Measurements from ENCODE around the gene DCTN4.
"Not testable (repeated sequence)": the region's sequence is repeated elsewhere in the genome, so short reads cannot be mapped to it uniquely, and the experiment has no call there.

Gene DCTN4
- total RNA-seq = 64.1 to 76.2 (median 72.6) reads per million in 3 donors

- peak within 1 kb of the TSS; percentile 94 for H3K27ac ChIP-seq (ENCODE audit: insufficient read depth, low read length, poor library complexity, severe bottlenecking)
- DNase-seq = peak; percentile 84 to 93 (median 91)
- peaks cover 5% of the 10 kb centered on the region for H3K4me1 ChIP-seq (ENCODE audit: control insufficient read depth, insufficient read depth, low read length, poor library complexity, severe bottlenecking)
- no peaks in the 10 kb centered on the region for H3K9me3 ChIP-seq (ENCODE audit: control insufficient read depth, low read length)
- H3K36me3 ChIP-seq (ENCODE audit: control insufficient read depth, insufficient read depth, low read length) = peaks cover 17% of the 10 kb centered on the region
- peak within 1 kb of the TSS; percentile 82 for H3K4me3 ChIP-seq (ENCODE audit: insufficient read depth, low read depth, low read length, poor library complexity, severe bottlenecking)
- H3K27me3 ChIP-seq (replicated peaks; ENCODE audit: control insufficient read depth, insufficient read depth, low read length, poor library complexity, severe bottlenecking) = no peaks in the 10 kb centered on the region
Observed at GRCh38 chr5:150758531-150759333, at the start of gene DCTN4. DCTN4 (minus strand) TSS chr5:150759017; CDS start chr5:150758993, 24 bp downstream.

- Histone ChIP-seq H3K9me3 (ENCODE audit: control insufficient read depth, low read length) (no peaks in the 10 kb centered on the region), H3K27me3 (replicated peaks; ENCODE audit: control insufficient read depth, insufficient read depth, low read length, poor library complexity, severe bottlenecking) (no peaks in the 10 kb centered on the region), H3K27ac (ENCODE audit: insufficient read depth, low read length, poor library complexity, severe bottlenecking) (no peak overlapping the region), H3K4me1 (ENCODE audit: control insufficient read depth, insufficient read depth, low read length, poor library complexity, severe bottlenecking) (no peaks in the 10 kb centered on the region), H3K4me3 (ENCODE audit: insufficient read depth, low read depth, low read length, poor library complexity, severe bottlenecking) (no peak overlapping the region), H3K36me3 (ENCODE audit: control insufficient read depth, insufficient read depth, low read length) (no peaks in the 10 kb centered on the region)
- DNase-seq = no peak
Observed at GRCh38 chr5:150804388-150804787, 45.6 kb upstream of the DCTN4 start.

GRCh38 chr5:150801117-150801927, 42.5 kb upstream of the DCTN4 start:
- Histone ChIP-seq H3K27ac (ENCODE audit: insufficient read depth, low read length, poor library complexity, severe bottlenecking) (no peak overlapping the region), H3K4me1 (ENCODE audit: control insufficient read depth, insufficient read depth, low read length, poor library complexity, severe bottlenecking) (no peaks in the 10 kb centered on the region), H3K36me3 (ENCODE audit: control insufficient read depth, insufficient read depth, low read length) (no peaks in the 10 kb centered on the region), H3K4me3 (ENCODE audit: insufficient read depth, low read depth, low read length, poor library complexity, severe bottlenecking) (no peak overlapping the region), H3K9me3 (ENCODE audit: control insufficient read depth, low read length) (no peaks in the 10 kb centered on the region), H3K27me3 (replicated peaks; ENCODE audit: control insufficient read depth, insufficient read depth, low read length, poor library complexity, severe bottlenecking) (no peaks in the 10 kb centered on the region)
- no peak for DNase-seq

GRCh38 chr5:150797384-150797783, 38.6 kb upstream of the DCTN4 start:
- Histone ChIP-seq H3K9me3 (ENCODE audit: control insufficient read depth, low read length) (no peaks in the 10 kb centered on the region), H3K27ac (ENCODE audit: insufficient read depth, low read length, poor library complexity, severe bottlenecking) (no peak overlapping the region), H3K4me3 (ENCODE audit: insufficient read depth, low read depth, low read length, poor library complexity, severe bottlenecking) (no peak overlapping the region), H3K4me1 (ENCODE audit: control insufficient read depth, insufficient read depth, low read length, poor library complexity, severe bottlenecking) (no peaks in the 10 kb centered on the region), H3K27me3 (replicated peaks; ENCODE audit: control insufficient read depth, insufficient read depth, low read length, poor library complexity, severe bottlenecking) (no peaks in the 10 kb centered on the region), H3K36me3 (ENCODE audit: control insufficient read depth, insufficient read depth, low read length) (no peaks in the 10 kb centered on the region)
- no peak for DNase-seq

- H3K27ac ChIP-seq (ENCODE audit: insufficient read depth, low read length, poor library complexity, severe bottlenecking) = no peak overlapping the region
- no peaks in the 10 kb centered on the region for H3K36me3 ChIP-seq (ENCODE audit: control insufficient read depth, insufficient read depth, low read length)
- peaks cover 7% of the 10 kb centered on the region for H3K4me1 ChIP-seq (ENCODE audit: control insufficient read depth, insufficient read depth, low read length, poor library complexity, severe bottlenecking)
- no peak overlapping the region for H3K4me3 ChIP-seq (ENCODE audit: insufficient read depth, low read depth, low read length, poor library complexity, severe bottlenecking)
- H3K27me3 ChIP-seq (replicated peaks; ENCODE audit: control insufficient read depth, insufficient read depth, low read length, poor library complexity, severe bottlenecking) = no peaks in the 10 kb centered on the region
- DNase-seq = no peak
- H3K9me3 ChIP-seq (ENCODE audit: control insufficient read depth, low read length) = no peaks in the 10 kb centered on the region
Observed at GRCh38 chr5:150794927-150795326, 36.1 kb upstream of the DCTN4 start.

GRCh38 chr5:150793423-150793888, 34.6 kb upstream of the DCTN4 start:
- DNase-seq; H3K4me3 ChIP-seq (ENCODE audit: insufficient read depth, low read depth, low read length, poor library complexity, severe bottlenecking); H3K27me3 ChIP-seq (replicated peaks; ENCODE audit: control insufficient read depth, insufficient read depth, low read length, poor library complexity, severe bottlenecking); H3K9me3 ChIP-seq (ENCODE audit: control insufficient read depth, low read length); H3K27ac ChIP-seq (ENCODE audit: insufficient read depth, low read length, poor library complexity, severe bottlenecking); H3K4me1 ChIP-seq (ENCODE audit: control insufficient read depth, insufficient read depth, low read length, poor library complexity, severe bottlenecking); H3K36me3 ChIP-seq (ENCODE audit: control insufficient read depth, insufficient read depth, low read length): not testable (repeated sequence)

GRCh38 chr5:150791536-150791935, 32.7 kb upstream of the DCTN4 start:
- no peaks in the 10 kb centered on the region for H3K36me3 ChIP-seq (ENCODE audit: control insufficient read depth, insufficient read depth, low read length)

GRCh38 chr5:150789943-150790611, 31.3 kb upstream of the DCTN4 start:
- Histone ChIP-seq H3K27me3 (replicated peaks; ENCODE audit: control insufficient read depth, insufficient read depth, low read length, poor library complexity, severe bottlenecking) (no peaks in the 10 kb centered on the region), H3K36me3 (ENCODE audit: control insufficient read depth, insufficient read depth, low read length) (no peaks in the 10 kb centered on the region), H3K4me1 (ENCODE audit: control insufficient read depth, insufficient read depth, low read length, poor library complexity, severe bottlenecking) (peaks cover 7% of the 10 kb centered on the region), H3K27ac (ENCODE audit: insufficient read depth, low read length, poor library complexity, severe bottlenecking) (peak overlapping the region; percentile 48), H3K4me3 (ENCODE audit: insufficient read depth, low read depth, low read length, poor library complexity, severe bottlenecking) (no peak overlapping the region), H3K9me3 (ENCODE audit: control insufficient read depth, low read length) (no peaks in the 10 kb centered on the region)
- DNase-seq = peak in 2 of 3 donors; percentile 8 to 55

More at GRCh38 chr5:150791536-150791935, 32.7 kb upstream of the DCTN4 start:
- no peaks in the 10 kb centered on the region for H3K27me3 ChIP-seq (replicated peaks; ENCODE audit: control insufficient read depth, insufficient read depth, low read length, poor library complexity, severe bottlenecking)
- no peak overlapping the region for H3K27ac ChIP-seq (ENCODE audit: insufficient read depth, low read length, poor library complexity, severe bottlenecking)
- peaks cover 7% of the 10 kb centered on the region for H3K4me1 ChIP-seq (ENCODE audit: control insufficient read depth, insufficient read depth, low read length, poor library complexity, severe bottlenecking)
- no peak for DNase-seq
- H3K4me3 ChIP-seq (ENCODE audit: insufficient read depth, low read depth, low read length, poor library complexity, severe bottlenecking) = no peak overlapping the region
- no peaks in the 10 kb centered on the region for H3K9me3 ChIP-seq (ENCODE audit: control insufficient read depth, low read length)

GRCh38 chr5:150789450-150789849, 30.6 kb upstream of the DCTN4 start:
- H3K9me3 ChIP-seq (ENCODE audit: control insufficient read depth, low read length) = no peaks in the 10 kb centered on the region
- no peak overlapping the region for H3K4me3 ChIP-seq (ENCODE audit: insufficient read depth, low read depth, low read length, poor library complexity, severe bottlenecking)
- DNase-seq = no peak
- no peaks in the 10 kb centered on the region for H3K36me3 ChIP-seq (ENCODE audit: control insufficient read depth, insufficient read depth, low read length)
- no peaks in the 10 kb centered on the region for H3K27me3 ChIP-seq (replicated peaks; ENCODE audit: control insufficient read depth, insufficient read depth, low read length, poor library complexity, severe bottlenecking)
- peaks cover 11% of the 10 kb centered on the region for H3K4me1 ChIP-seq (ENCODE audit: control insufficient read depth, insufficient read depth, low read length, poor library complexity, severe bottlenecking)
- H3K27ac ChIP-seq (ENCODE audit: insufficient read depth, low read length, poor library complexity, severe bottlenecking) = no peak overlapping the region
